GM12873 (cell line): ENCODE data around the gene CELF6.

Source experiments
- CTCF ChIP-seq: IDR thresholded peaks from 2 replicates; pipeline ENCODE4 v1.5.1; 2012; ENCODE audit warnings: low read depth, mild to moderate bottlenecking, moderate library complexity, low read length, control low read depth; ENCODE audit not compliant: insufficient read depth; ENCODE audit errors: missing control alignments

Gene CELF6

GRCh38 chr15:72319985-72320671 lies at the start of gene CELF6:
CELF6 (minus strand) TSS chr15:72320157; CDS start chr15:72319874, 283 bp downstream.
- no peak for TF ChIP-seq CTCF

DNA sequence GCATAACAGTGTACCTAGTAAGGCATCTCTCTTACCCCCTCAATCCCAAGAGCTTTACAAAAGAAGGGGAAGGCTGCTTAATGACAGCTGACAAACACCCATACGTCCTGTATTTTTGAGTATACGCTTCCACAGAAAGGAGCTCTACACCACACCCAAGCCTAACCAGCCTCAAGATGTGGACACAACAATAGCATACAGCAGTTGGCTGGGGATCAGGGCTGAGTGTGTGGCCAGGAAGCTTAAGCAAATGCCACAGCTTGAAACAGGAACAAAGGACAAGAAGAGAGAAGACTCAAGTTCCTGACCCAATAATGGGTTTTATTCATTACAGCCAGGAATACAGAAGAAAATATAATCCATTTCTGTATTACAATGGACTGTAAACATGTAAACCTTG lies 48.9 kb upstream of the CELF6 start:
- TF ChIP-seq CTCF = no peak

- no peak for TF ChIP-seq CTCF
Measured at GRCh38 chr15:72368325-72368724, 48.4 kb upstream of the CELF6 start.

- TF ChIP-seq CTCF = no peak
Measured at GRCh38 chr15:72365844-72366243, 45.9 kb upstream of the CELF6 start.

DNA sequence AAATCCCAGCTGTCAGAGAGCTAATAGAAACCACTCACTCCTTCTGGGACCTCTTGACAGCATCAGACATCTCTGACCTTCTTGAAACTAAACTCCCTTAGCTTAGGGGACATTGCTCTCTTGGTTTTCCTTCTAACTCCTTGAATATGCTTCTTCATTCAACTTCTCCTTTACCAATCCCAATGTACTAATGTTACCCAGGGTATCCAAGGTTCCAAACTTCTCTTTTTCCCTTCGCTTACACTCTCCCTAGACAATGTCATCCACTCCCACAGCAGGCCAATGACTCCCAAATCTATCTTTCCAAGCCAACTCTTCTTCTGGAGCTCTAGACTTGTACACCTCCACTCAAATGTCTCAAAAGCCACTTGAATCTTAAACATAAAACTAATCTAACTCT lies 41.2 kb upstream of the CELF6 start:
- TF ChIP-seq CTCF = no peak

DNA sequence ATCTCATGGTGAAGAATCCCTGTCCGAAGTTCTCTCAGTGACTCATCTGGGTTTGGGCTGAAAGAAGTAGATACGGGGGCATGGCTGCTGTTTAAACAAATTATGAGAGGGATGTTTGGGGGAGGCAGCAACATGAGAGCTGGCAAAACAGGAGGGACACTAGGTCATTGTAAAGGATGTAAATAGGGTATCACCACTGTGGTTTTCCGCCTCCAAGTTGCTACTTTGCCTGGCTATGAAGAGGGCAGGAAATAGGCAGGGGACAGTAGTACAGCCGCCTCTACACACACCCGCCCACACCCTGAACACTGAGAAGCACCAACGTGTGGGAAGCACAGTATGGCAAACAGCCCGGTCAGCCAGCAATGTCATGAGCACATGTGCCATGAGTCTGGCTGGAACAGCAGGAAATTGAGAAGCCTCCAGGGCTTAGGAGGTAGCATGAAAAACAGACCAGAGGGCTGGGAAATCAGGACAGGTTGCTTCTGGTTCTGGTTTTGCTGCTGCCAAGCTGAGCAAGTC lies 38.8 kb upstream of the CELF6 start:
- TF ChIP-seq CTCF = no peak

- TF ChIP-seq CTCF = no peak
Measured at GRCh38 chr15:72358121-72358520, 38.2 kb upstream of the CELF6 start.

DNA sequence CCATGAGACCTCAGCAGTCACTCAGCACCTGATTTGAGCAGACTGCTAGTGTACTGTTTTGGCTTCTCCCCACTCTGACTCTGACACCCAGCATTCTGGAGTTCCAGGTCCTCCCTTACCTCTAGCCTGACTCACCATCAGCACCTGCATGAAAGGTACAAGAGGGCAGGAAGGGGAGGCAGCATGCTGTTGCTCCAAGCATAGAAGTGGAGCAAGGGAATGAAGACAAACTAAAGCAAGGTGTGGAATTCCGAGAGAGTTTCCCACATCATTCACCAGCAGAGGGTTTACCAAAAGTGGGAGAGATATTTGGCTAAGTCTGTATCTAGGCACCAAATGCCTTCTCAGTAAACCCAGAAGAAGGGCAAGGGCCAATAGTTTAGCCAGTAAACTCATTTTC lies 34.5 kb upstream of the CELF6 start:
- TF ChIP-seq CTCF = no peak
